T1000 (cell line): ENCODE results near the gene WNK4.

Source experiments
- DNase-seq: peaks from one replicate; lab custom pipeline; 2025; ENCODE audit warnings: mixed read lengths; lab: John Stamatoyannopoulos, UW

The WNK4 gene

DNA sequence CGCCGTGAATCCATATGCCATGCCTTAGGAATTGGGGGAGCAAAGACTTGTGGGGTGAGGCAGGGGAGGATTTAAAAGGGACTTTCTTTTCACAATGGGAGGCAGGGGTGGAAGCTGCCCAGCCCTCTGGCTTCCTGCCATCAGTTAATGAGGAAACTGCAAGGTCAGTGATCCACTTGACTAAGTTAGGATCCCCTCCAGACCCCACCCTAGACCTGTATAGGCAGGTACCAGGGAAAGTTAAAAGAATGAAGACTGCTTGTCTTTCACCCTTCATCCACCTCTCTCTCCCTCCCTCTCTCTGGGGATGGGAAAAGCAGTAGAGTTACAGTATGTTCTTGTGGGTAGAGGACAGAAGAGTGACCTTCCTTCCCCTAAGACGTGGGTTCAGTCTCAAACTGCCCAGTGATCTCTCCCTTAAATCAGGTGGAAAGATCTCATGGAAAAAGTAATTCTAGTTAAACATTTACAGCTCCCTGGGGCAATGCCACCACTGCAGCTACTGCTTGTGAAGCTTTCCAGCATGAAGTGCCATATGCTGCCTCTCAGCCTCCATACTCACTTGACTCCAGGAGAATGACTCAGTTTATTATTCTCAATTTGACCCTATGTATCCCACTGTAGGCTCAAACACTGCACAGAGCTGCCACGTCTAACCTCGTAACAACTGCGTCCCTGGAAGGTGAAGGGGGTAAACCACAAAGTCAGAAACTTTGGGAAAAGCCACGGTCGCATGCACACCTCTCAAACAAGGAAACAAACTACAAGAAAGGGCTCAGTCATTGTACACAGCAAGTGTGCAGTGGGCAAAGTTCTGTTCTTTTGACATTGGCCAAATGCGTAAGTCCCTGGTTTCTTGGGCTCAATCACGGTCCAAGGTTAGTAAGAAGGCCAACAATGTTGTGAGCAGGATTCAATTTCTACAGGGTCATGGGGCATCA is 16.9 kb downstream of the WNK4 start:
- no peak for DNase-seq

DNA sequence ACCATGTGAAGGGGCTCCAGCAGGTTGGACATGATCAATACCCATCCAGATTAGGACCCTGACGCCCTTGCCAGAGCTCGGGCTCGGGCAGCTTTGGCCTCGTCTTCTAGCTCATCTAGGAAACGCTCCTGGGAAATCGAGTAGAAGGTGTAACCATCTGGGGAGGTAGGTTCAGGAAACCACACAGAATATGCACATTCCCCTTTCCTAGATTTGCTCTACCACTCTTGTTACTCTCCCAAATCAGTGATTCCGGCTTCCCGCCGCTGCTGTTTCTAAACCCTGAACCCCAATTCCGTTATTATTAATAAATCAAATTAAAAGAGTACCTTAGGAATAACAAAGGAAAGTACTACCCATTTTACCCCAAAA is 17.6 kb downstream of the WNK4 start:
- DNase-seq: no peak

DNA sequence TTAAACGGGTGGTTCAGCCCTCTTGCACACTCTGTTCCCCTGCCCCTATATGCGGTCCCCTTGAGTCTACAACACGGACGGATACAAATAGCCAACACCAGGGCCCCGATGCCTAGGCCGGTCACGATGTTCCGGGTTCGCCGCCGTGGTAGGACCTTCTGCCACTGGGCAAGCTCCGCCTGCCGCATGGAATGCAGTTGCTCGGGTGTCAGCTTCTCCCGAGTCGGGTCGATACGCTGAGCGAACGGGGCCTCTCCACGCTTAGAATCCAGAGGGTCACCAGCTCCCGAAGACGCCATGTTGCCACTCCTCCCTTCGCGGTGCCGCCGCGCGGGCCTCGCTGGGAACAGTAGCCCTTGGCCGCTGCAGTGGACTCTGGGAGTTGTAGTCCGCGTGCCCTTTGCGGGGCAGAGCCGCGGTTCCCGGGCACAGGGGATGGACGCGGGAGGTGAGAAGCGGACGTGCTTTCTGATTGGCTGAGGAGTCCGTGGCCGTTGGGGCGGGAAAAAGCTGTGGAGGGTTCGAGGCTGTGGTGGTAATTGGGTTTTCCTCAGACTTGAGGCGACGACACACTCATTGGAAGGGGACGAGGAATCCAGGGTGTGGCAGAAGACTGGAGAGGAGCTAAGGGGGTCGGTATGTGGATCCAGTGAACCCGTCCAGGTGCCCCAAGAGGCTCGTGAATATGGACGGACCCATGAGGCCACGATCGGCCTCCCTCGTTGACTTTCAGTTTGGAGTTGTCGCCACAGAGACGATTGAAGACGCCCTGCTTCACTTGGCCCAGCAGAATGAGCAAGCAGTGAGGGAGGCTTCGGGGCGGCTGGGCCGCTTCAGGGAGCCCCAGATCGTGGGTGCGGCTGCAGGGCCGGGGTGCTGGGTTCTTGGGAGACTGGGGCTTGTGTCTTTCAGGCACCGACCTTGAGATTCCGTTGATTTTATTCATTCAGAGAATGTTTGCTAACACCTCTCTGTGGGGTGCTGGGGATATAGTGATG is 18.3 kb downstream of the WNK4 start, which contains the start of the genes CNTD1 and COA3:
CNTD1 (plus strand) TSS at position 479 of the 998 bp plus-strand sequence; CDS start at position 686, 207 bp downstream.
COA3 (minus strand) TSS at position 322 of the 998 bp plus-strand sequence; CDS start at position 299, 23 bp downstream.
- DNase-seq: peak; percentile 81

DNA sequence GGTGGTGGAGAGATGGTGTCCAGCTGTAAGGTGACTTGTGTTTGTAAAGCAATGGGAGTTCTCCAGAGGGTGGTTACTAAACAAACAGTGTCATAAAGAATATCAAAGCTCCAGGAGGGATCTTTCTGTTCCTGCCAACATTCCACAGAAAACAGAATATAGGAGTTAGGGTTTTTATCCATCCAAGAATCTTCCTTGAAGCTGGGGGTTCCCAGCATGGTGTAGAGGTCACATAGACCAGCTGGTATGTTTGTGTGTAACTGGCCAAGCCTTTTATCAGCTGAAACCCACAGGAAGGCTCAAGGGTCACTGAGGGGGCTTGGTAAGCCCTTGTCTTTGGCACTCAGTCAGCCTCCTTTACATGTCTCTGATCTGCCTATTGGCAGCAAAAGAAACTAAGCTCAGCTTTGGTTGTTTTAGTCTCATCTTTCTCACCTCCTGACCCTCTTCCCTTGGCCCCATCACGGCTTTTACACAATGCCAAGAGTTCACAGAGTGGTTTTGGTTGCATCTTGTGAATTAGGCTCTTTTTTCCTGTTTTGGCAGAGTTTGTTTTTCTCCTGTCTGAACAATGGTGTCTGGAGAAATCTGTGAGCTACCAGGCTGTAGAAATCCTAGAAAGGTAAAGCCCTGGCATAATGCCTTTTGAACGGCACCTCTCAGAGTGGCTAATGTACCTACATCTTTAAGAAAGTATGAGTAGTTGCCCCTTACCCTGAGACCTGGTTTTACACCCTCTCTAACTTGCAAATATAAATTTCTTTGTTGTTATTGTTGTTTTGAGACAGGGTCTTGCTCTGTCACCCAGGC is 22.9 kb downstream of the WNK4 start:
- DNase-seq: no peak

DNA sequence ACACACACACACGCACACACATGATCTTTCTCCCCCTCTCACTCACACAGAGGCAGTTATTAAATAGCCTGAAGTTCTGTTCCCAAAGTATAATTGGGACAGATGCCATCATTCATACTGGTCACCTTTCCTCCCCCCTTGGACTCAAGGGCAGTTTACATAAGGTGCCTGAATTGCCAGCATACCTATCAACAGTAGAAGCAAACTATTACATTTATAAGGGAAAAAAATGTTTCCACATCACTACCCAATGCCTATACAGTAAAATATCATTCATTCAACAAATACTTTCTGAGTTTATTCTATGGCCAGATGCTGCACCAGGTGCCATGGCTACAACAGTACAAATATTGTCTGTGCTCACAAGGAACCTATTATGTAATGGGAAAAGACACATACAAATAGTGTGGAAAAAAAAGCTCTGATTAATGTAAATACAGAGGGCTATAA is 24.5 kb downstream of the WNK4 start:
- DNase-seq: no peak

DNA sequence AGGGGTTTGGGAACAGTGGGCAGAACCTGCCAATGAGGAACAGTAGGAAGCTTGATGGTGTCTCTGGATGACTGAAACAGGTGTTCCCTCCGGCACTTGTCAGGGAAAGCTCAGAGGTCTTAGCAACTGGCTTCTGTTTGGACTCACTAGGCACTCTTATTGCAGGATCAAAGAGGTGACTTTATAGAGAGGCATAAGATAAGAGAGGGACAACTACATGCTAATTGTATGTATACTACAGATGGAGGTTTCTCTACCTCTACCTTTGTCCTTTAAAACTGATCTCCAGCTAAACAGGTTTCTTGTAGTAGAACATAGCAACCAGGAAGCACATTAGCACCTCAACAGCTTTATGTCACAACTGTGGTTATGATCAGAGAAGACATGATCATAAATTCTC is 25.8 kb downstream of the WNK4 start:
- DNase-seq: no peak

DNA sequence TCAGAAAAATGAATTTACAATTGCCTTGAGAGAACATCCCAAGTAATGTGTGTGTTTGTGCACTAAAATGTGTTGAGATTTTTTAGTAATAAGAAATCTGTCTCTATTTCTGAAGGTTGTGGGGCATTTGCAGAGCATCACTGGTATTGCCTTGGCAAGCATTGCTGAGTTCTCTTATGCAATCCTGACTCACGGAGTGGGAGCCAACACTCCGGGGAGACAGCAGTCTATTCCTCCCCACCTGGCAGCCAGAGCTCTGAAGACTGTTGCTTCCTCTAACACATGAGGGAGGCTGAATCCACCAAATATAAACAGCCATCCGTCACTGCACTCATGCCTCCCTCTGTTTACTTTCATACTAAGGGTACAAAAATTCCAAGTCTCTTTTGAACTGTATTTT is 28.8 kb downstream of the WNK4 start:
- DNase-seq: no peak

DNA sequence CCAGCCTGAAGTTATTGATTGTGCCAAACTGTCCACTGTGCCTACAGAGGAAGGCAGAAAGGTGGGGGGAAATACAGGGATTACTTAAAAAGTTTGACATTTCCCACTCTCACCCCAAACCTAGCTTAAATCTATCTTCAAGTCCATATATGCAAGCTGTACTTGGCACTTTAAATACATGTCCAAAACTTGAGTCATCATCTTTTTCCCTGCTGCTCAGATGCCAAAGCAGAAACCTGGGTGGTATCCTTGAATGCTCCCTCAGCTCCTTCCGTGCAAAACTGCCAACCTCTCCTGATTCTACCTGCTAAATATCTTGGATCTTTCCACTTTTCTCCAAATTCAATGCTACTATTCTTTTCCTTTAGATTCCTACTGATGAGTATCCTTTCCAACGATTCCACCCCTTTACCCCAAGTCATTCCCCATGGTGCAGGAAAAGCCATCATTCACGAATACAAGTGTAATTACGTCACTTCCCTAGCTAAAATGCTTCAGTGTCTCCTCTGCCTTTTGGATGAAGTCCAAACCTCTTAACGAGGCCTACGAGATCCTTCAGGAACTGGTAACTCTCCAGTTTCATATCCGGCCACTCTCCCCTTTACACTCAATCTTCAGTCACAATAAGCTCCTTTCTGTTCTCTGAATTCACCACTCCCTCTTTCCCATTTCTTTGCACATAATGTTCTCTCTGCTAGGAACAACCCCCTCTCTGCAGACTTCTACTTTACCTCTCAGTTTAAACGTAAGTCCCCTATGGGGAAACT is 34.4 kb downstream of the WNK4 start:
- DNase-seq: no peak

DNA sequence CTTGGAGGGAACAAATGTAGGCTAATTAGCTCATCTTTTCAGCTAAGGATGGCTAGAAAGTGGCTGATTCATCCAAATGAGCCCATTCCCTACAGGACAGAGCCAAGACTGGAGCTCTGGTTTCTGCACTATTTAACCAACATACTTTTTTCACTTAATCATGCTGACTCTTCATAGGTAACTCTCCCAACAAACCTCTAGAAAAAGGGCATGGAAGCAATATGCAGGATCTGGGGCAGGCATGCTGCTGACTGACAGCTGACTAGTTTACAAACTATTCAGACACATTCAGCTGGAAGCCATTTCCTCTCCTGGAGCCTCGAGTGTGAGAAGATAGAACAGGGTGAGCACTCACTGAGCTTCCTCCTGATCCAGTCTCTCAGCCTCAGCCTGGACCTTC is 37.5 kb downstream of the WNK4 start:
- no peak for DNase-seq

DNA sequence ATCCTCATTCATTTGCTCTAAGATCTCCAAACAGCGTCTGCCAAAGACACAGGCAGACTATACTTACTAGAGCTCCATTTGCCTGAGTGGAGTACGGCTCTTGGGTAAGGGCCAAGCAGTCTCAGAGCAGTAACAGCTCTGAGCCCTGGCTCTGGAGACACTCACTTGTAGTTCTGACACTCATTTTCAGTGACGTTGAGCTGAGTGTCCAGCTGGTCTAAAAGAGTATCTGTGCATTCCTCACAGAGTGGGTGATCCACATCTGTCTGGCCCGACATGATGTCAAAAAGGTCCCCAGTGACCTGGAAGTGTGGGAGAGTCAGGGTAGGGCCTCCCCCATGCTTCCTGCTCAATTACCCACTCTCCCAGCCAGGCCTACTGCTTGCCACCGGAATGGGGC is 38.0 kb downstream of the WNK4 start:
- DNase-seq: no peak

DNA sequence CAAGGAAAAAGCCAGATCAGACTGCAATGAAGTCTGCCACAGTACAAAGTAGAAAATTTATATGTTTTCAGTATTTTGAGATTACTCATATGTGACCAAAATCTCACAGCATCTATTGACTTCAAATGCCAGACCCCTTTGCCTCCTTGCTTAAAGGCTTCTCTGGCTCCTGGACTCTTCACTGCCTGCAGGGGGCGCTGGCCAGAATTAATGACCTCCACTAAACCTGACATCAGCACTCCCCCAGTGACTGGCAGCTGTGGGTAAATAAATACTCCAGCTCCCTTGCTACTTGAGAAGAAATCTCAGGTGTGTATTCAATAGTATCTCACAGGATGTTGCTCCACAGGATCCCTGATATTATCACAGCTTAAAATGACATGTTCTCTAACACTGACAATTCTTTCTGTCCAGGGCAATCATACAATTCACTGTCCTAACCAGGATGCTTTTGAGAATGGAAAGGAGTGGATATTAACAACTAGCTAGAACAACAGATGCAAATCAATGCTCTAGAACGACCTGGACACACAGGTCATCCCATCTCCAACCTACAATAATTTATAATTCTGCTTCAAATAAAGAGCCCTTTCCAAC is 39.6 kb downstream of the WNK4 start:
- DNase-seq: no peak

DNA sequence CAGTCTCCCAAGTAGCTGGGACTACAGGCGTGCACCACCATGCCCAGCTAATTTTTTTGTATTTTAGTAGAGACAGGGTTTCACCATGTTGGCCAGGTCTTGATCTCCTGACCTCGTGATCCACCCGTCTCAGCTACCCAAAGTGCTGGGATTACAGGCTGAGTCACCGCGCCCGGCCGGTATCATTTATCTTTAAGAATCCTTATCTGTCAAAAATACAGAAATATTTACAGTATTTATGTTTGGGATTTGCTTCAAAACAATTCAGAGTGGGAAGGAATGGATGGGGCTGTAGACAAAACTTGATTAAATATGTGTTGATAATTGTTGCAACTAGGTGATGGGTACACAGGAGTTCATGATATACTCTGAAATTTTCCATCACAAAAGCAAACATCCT is 40.8 kb downstream of the WNK4 start:
- no peak for DNase-seq

DNA sequence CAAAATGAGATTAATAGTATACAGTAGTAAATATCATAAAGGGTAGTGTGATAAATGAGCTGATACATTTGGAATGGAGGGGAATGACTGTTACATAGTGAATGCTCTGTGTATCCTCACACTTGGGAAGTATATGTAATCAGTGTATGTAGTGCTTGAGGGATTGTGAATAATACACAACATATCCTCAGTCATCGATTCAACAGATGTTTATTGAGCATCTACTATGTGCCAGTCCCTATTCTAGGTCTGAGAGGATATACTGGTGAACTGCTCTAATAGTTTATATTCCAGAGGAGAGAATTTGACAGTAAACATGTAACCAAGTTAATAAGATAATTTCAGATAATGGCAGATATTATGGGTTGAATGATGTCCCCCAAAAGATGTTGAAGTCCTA is 47.1 kb downstream of the WNK4 start:
- DNase-seq: no peak

DNA sequence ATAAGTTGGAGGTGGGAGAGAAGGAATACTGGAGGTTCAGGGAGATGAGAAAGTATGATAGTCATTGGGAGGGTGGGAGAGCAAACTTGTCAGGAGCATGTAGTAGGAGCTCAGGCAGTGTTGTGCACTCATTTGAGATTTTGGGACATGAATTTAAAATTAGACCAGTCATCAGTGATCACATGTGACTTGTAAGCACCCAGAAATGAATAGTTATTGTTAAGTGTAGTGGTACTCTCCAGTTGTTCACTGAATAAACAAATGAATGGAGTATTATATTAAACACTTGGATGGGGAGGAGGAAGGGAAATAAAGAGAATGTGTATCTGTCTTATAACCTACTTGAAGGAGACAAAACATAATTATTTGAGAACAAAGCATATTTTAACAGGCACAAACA is 50.6 kb downstream of the WNK4 start:
- DNase-seq: no peak

DNA sequence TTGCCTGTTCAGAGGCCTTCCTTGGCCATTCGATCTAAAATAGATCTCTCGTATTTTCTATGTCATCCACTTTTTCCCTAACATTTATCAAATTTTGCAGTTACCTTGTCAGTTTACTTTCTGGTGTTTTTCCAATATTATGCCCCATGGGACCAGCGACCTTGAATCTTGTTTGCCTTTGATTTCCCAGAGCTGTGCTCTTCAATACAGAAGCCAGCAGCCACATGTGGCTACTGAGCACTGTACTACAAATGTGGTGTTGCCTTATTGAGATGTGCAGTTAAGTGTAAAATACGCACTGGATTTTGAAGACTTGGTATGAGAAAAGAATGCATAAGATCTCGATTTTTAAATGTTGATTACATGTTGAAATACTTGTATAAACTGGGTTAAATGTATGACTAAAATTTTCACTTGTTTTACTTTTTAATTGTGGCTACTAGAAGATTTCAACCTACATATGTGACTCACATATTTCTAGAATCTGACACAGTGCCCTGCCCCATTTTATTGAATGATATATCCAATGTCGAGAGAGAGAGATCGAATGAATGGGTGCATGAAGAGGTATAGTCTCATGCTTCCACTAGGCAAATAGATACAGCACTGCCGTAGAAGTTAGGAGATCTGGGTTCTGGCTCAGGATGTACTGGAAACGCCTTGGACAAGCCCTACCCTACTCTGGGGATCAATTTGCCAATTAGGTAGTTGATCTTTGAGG is 52.0 kb downstream of the WNK4 start:
- no peak for DNase-seq

DNA sequence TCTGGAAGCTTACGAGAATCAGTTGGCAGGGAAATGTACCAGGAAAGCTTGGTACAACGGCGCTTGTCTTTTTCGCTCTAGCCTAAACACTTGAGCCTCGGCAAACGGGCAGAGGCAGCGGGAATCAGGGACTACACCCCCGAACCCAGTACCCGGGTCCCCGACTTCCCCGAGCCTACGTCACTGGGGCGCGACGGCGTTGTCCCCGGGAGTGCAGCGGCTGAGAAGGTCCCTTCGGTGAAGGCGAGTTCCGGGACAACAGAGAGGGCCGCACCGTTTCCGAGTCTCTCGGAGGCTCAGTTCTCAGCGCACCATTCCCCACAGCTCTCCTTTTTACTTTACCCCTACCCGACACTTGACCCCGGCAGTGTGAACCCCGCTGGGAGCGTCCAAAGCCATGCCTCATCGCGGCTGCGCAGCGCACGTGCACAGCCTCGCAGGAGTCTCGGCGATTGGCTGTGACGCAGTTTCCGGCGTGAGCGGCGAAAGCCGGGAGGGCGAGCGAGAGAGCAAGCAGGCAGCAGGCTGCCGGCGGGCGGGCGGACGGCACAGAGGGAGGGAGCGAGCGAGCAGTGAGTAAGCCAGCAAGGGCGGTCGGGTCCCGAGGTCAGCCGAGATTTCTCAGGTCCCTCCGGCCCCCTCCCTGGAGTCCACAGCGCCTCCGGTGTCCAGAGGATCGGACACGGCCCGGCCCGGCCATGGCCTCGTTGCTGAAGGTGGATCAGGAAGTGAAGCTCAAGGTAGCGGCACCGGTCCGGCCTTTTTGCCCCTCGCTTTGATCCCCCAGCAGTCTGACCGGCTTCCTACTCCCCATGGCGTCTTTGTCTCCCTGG is 52.7 kb downstream of the WNK4 start, which contains the start of gene PSME3:
PSME3 (plus strand) TSS at position 464 of the 833 bp plus-strand sequence; CDS start at position 699, 235 bp downstream.
- peak; percentile 85 for DNase-seq

DNA sequence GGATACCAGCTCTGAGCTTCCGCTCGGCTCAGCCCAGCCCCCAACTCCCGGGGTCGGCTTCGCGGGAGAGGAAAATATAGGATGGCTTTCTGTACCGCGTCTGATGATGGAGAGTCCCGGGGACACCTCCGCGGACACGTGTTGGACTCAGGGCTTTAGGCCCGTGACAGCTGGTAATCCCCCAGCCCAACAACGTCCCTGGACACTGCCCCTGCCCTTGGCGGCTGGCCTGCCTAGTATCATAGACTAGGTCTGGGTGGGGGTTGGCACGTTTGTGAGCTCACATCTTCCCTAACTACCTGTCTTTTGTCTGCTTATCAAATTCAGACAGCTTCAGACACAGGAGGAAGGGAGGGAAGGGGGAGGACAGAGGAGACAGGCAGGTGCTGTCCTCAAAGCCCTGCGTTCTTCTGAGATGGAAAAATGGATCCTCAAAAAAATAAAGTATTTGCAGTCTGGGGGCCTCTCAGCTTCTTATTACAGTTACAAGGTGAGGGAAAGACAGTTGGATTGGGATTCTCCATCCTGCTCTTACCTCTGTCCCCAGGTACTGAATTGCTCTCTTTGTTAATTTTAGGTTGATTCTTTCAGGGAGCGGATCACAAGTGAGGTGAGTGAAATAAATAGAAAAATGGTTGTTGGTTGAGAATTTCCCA is 53.5 kb downstream of the WNK4 start:
- no peak for DNase-seq

DNA sequence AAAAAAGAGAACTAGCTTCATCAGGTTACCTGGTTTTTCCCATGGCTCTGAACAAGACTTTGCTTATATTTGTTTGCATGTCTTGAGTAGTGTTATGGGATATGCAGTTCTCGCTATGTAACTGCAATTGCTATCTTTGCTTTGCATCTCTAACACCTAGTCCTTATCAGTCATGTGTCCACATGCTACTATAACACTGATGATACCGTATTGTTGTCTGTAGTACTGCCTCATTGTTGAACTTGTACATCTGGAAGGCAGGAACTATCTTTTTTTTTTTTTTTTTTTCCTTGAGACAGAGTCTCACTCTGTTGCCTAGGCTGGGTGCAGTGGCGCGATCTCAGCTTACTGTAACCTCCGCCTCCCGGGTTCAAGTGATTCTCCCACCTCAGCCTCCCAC is 55.3 kb downstream of the WNK4 start:
- no peak for DNase-seq
